Natural killer cell (primary cell): Measurements from ENCODE around the gene TCEAL5. TPM values are rescaled to one million over a fixed set of nuclear protein-coding genes. Genes with fewer than 3 reads are reported as not detected.

Experiments
- ATAC-seq, 3 donors: fragments of 150-1000 bp in 2 of 3; fragments of 200-7000 bp in 1 of 3; cut with Tn5 transposase; 1 replicate in 1 of 3; 2 replicates in 2 of 3; pipeline ENCODE4 v1.10.0; 2021; ENCODE audit warnings: mild to moderate bottlenecking in 2 of 3, moderate library complexity in 2 of 3
- DNase-seq, 2 donors: peaks; one replicate each; pipeline versions ENCODE4 v3.0.0 to v3.0.0-alpha.2; 2013 to 2021; ENCODE audit warnings: mixed read lengths in 1 of 2
- H3K27ac ChIP-seq: one replicate; pipeline ENCODE4 v1.5.1; 2013; ENCODE audit warnings: mild to moderate bottlenecking, low read length
- H3K27me3 ChIP-seq: one replicate; pipeline ENCODE4 v1.6.1; 2013; ENCODE audit warnings: low read length; ENCODE audit not compliant: control insufficient read depth, insufficient read depth
- H3K36me3 ChIP-seq: one replicate; pipeline ENCODE4 v1.6.1; 2013; ENCODE audit warnings: low read length; ENCODE audit not compliant: control insufficient read depth, insufficient read depth
- H3K4me1 ChIP-seq: one replicate; pipeline ENCODE4 v1.6.1; 2013; ENCODE audit warnings: low read length; ENCODE audit not compliant: control insufficient read depth, insufficient read depth
- H3K4me3 ChIP-seq: one replicate; pipeline ENCODE4 v1.5.1; 2013; ENCODE audit warnings: low read length
- H3K9me3 ChIP-seq: one replicate; pipeline ENCODE4 v1.6.1; 2013; ENCODE audit warnings: low read length; ENCODE audit not compliant: control insufficient read depth, insufficient read depth
- H3K27ac Mint-ChIP-seq, 2 donors: one replicate each; pipeline ENCODE4 v1.8.0; 2022; ENCODE audit warnings: mild to moderate bottlenecking in 2 of 2, mixed read lengths in 2 of 2, moderate library complexity in 1 of 2
- H3K27me3 Mint-ChIP-seq, 2 donors: one replicate each; pipeline ENCODE4 v1.8.0; 2022; ENCODE audit warnings: low read depth in 2 of 2, mixed read lengths in 2 of 2
- H3K36me3 Mint-ChIP-seq: one replicate; pipeline ENCODE4 v1.8.0; 2022; ENCODE audit warnings: mixed read lengths
- H3K4me1 Mint-ChIP-seq, 2 donors: one replicate each; pipeline ENCODE4 v1.8.0; 2022; ENCODE audit warnings: mixed read lengths in 2 of 2
- H3K4me3 Mint-ChIP-seq: one replicate; pipeline ENCODE4 v1.8.0; 2022; ENCODE audit warnings: mild to moderate bottlenecking, moderate library complexity, mixed read lengths
- H3K9me3 Mint-ChIP-seq, 2 donors: one replicate each; pipeline ENCODE4 v1.8.0; 2022; ENCODE audit warnings: mixed read lengths in 2 of 2
- WGBS: methylation state at CpG from one replicate; pipeline ENCODE4 v1.1.7; 2013; ENCODE audit warnings: missing lambda C conversion rate; ENCODE audit not compliant: insufficient coverage; 5-methylcytosine and 5-hydroxymethylcytosine counted together
- intact Hi-C: fragments of 100-400 bp; cut with micrococcal nuclease; formaldehyde crosslinking; loops from one replicate; pipeline ENCODE4 v1.14.2; 2022
- total RNA-seq, 4 donors: library from RNA; stranded (reverse); fragments of 120-200 nt in 1 of 4; gene quantifications; one replicate each; pipeline versions ENCODE4 v1.2.3 to v1.2.4, GENCODE V29; 2013 to 2022
- TF ChIP-seq, protein P1 (sequence below): fragments of 200-600 bp; IDR thresholded peaks from one replicate; pipeline ENCODE4 v1.8.0; 2022; ENCODE audit warnings: antibody characterized with exemption

The TCEAL5 gene
- total RNA-seq, 3 donors from 2014 or later (not counting 1 experiment from before 2014, with no cell fraction given), result not detected

DNA sequence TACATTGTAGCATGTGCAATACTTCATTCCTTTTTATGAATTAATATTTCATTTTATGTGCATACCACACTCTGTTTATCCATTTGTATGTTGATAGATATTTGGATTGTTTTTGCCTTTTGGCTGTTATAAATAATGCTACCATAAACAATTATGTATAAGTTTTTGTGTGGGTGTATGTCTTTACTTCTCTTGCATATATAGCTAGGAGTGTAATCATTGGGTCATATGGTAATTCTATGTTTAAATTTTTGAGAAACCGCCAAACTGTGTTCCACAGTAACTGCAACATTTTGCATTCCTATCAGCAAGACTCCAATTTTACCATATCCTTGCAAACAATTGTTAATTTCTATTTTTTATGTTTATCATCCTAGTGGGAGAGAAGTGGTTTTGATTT is 3.1 kb upstream of the TCEAL5 start:
- H3K4me1 ChIP-seq, result peaks cover 7% of the 10 kb centered on the region

DNA sequence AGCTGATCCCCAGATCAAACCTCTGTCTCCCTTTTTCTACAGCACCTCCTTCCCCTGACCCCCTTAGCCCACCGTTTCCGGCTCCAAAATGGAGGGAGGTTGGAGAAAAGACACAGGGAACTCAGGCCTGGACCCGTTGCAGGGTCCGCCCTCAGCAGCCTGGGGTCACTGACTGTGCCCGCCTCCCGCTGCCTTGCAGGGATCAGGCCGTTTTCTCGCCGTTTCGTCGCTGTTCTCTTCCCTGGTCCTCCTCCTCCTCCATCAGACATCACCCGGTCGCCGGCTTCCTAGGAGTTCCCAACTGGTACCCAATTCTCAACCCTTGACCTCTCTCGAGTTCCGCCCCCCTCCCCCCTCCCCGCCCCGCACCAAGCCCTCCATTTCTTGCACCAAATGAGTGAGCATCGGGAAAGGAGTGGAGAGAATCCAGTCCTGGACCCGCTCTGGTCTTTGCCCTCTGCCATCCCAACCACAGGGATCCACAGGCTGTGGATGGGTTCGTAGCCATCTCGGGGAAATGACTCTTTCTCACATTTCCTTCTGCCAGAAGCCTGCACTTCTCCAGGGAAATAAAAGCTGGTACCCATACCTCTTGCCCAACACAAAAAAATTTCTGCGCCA is 493 bp downstream of the TCEAL5 start:
- ATAC-seq (no peak), DNase-seq (no peak)
- H3K4me1 ChIP-seq, result peaks cover 7% of the 10 kb centered on the region
- no peak overlapping the region for H3K27ac ChIP-seq
- no peaks in the 10 kb centered on the region for H3K9me3 ChIP-seq
- H3K4me1 Mint-ChIP-seq, result peaks cover 0 to 6% of the 10 kb centered on the region in 2 donors
- no peaks in the 10 kb centered on the region for H3K36me3 Mint-ChIP-seq
- WGBS, result 21% methylated on average over 18 of the region's 23 CpGs
- intact Hi-C loops, result no loop called here
- no peak overlapping the region for H3K27ac Mint-ChIP-seq
- H3K4me3 ChIP-seq, result no peak overlapping the region
- peaks cover 45 to 86% of the 10 kb centered on the region in 2 donors for H3K27me3 Mint-ChIP-seq
- TF ChIP-seq, protein P1, sequence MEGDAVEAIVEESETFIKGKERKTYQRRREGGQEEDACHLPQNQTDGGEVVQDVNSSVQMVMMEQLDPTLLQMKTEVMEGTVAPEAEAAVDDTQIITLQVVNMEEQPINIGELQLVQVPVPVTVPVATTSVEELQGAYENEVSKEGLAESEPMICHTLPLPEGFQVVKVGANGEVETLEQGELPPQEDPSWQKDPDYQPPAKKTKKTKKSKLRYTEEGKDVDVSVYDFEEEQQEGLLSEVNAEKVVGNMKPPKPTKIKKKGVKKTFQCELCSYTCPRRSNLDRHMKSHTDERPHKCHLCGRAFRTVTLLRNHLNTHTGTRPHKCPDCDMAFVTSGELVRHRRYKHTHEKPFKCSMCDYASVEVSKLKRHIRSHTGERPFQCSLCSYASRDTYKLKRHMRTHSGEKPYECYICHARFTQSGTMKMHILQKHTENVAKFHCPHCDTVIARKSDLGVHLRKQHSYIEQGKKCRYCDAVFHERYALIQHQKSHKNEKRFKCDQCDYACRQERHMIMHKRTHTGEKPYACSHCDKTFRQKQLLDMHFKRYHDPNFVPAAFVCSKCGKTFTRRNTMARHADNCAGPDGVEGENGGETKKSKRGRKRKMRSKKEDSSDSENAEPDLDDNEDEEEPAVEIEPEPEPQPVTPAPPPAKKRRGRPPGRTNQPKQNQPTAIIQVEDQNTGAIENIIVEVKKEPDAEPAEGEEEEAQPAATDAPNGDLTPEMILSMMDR, result no peak
- peaks cover 3% of the 10 kb centered on the region for H3K27me3 ChIP-seq
- H3K36me3 ChIP-seq, result no peaks in the 10 kb centered on the region
- H3K9me3 Mint-ChIP-seq, result no peaks in the 10 kb centered on the region
- no peak overlapping the region for H3K4me3 Mint-ChIP-seq

More for the DNA sequence above, 3.1 kb upstream of the TCEAL5 start:
- intact Hi-C loops, result no loop called here
- H3K4me3 Mint-ChIP-seq, result no peak overlapping the region
- DNase-seq (no peak), ATAC-seq (no peak)
- H3K36me3 Mint-ChIP-seq, result no peaks in the 10 kb centered on the region
- Histone ChIP-seq H3K27me3 (peaks cover 3% of the 10 kb centered on the region), H3K27ac (no peak overlapping the region), H3K36me3 (no peaks in the 10 kb centered on the region), H3K9me3 (no peaks in the 10 kb centered on the region), H3K4me3 (no peak overlapping the region)
- TF ChIP-seq, protein P1, result no peak
- H3K27me3 Mint-ChIP-seq, result peaks cover 33 to 72% of the 10 kb centered on the region in 2 donors
- H3K9me3 Mint-ChIP-seq, result no peaks in the 10 kb centered on the region
- no peak overlapping the region for H3K27ac Mint-ChIP-seq
- no CpG with 5 or more reads among the region's 1 CpG for WGBS
- peaks cover 0 to 6% of the 10 kb centered on the region in 2 donors for H3K4me1 Mint-ChIP-seq

DNA sequence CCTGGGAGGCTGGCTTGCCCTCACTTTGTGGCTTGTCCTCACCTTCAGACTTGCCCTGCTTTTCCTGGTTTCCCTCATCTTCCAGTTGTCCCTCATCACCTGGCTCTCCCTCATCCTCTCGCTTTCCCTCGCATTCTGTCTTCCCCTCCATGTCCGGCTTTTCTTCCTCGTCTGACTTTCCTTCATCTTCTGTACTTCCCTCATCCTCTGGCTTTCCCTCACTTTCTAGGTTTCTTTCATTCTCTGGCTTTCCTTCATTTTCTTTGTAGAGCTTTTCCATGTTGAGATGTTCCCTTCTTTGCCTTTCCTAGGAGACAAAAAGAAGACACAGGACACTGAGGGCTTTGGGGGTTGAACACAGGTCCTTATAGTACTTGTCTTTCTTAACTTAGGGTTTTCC is 2.3 kb downstream of the TCEAL5 start:
- Mint-ChIP-seq H3K27ac (no peak overlapping the region), H3K27me3 (peaks cover 40 to 75% of the 10 kb centered on the region in 2 donors)

More for the DNA sequence above, 2.3 kb downstream of the TCEAL5 start:
- Mint-ChIP-seq H3K4me3 (no peak overlapping the region), H3K9me3 (no peaks in the 10 kb centered on the region), H3K36me3 (no peaks in the 10 kb centered on the region), H3K4me1 (peaks cover 0 to 6% of the 10 kb centered on the region in 2 donors)
- Histone ChIP-seq H3K4me1 (peaks cover 7% of the 10 kb centered on the region), H3K4me3 (no peak overlapping the region), H3K9me3 (no peaks in the 10 kb centered on the region), H3K27ac (no peak overlapping the region), H3K27me3 (peaks cover 3% of the 10 kb centered on the region), H3K36me3 (no peaks in the 10 kb centered on the region)
- 95% methylated on average over 4 of the region's 4 CpGs for WGBS
- ATAC-seq (no peak), DNase-seq (no peak)
- intact Hi-C loops, result no loop called here
- TF ChIP-seq, protein P1, result no peak
